ENCODE measurements around the gene SEMA4G. TPM values are rescaled to one million over a fixed set of nuclear protein-coding genes. Genes with fewer than 3 reads are reported as not detected.

SEMA4G gene
- total RNA-seq, 1 experiment from 2014 or later, result 0.70 TPM

- H3K9me3 ChIP-seq (ENCODE audit: insufficient read depth, low read depth), result no peaks in the 10 kb centered on the region
- H2AFZ ChIP-seq, result peak overlapping the region; percentile 78
- BruUV-seq (replicated peaks), result TSS peak; percentile 75
Observed at GRCh38 chr10:100986623-100986951, 17.3 kb downstream of the SEMA4G start.

GRCh38 chr10:100986952-100987684 is 17.8 kb downstream of the SEMA4G start, which contains the start of the genes MRPL43 and TWNK:
TSS of gene MRPL43 (minus strand) at chr10:100987497. CDS start at chr10:100987443, 54 bp downstream.
TSS of gene TWNK (plus strand) at chr10:100987543. CDS start at chr10:100988211, 668 bp downstream.
- H3K79me2 ChIP-seq (ENCODE audit: low read depth), result peaks cover 47% of the 10 kb centered on the region
- H3K27ac ChIP-seq, result peak within 1 kb of the TSS; percentile 30
- intact Hi-C loops (cut with micrococcal nuclease; ENCODE audit: unreplicated experiment), result no loop called here
- peak within 1 kb of the TSS; percentile 69 for H3K4me3 ChIP-seq
- H3F3A ChIP-seq (ENCODE audit: insufficient read depth, low read depth), result peaks cover 3% of the 10 kb centered on the region; the same call in 1 of the 2 replicates
- H3K4me1 ChIP-seq (replicated peaks; ENCODE audit: insufficient read depth), result peaks cover 4% of the 10 kb centered on the region
- TF ChIP-seq CTCF (conservative IDR thresholded peaks at IDR 0.05) (no peak), EZH2 (IDR thresholded peaks at IDR 0.05; ENCODE audit: low read depth) (no peak)
- peak within 1 kb of the TSS; percentile 78 for H2AFZ ChIP-seq
- H3K4me2 ChIP-seq, result peak within 1 kb of the TSS; percentile 94
- POLR2A ChIA-PET (ENCODE audit: unreplicated experiment), result interaction anchor here (0.6 to 0.7 kb wide), 2 partner anchors 15 to 56 kb away, joined by 3 to 5 read pairs; no protein-coding TSS in a partner anchor
- no peaks in the 10 kb centered on the region for H3K36me3 ChIP-seq (ENCODE audit: low read depth)
- no peaks in the 10 kb centered on the region for H3K27me3 ChIP-seq (ENCODE audit: insufficient read depth, low read depth)
- CTCF ChIA-PET, result no interaction called here
- BruUV-seq (replicated peaks), result no TSS peak
- H3K9me2 ChIP-seq (ENCODE audit: insufficient read depth), result no peaks in the 10 kb centered on the region
- H4K20me1 ChIP-seq (ENCODE audit: insufficient read depth), result no peaks in the 10 kb centered on the region
- peak; percentile 59 to 60 for DNase-seq
- H3K9me3 ChIP-seq (ENCODE audit: insufficient read depth, low read depth), result no peaks in the 10 kb centered on the region

More at GRCh38 chr10:100986623-100986951, 17.3 kb downstream of the SEMA4G start:
- peak overlapping the region; percentile 69 for H3K4me3 ChIP-seq
- POLR2A ChIA-PET (ENCODE audit: unreplicated experiment), result no interaction called here
- peaks cover 3% of the 10 kb centered on the region; the same call in 1 of the 2 replicates for H3F3A ChIP-seq (ENCODE audit: insufficient read depth, low read depth)
- H3K27ac ChIP-seq, result no peak overlapping the region
- no peaks in the 10 kb centered on the region for H3K9me2 ChIP-seq (ENCODE audit: insufficient read depth)
- no peak for DNase-seq
- no peaks in the 10 kb centered on the region for H3K36me3 ChIP-seq (ENCODE audit: low read depth)
- no peaks in the 10 kb centered on the region for H3K27me3 ChIP-seq (ENCODE audit: insufficient read depth, low read depth)
- H4K20me1 ChIP-seq (ENCODE audit: insufficient read depth), result no peaks in the 10 kb centered on the region
- H3K79me2 ChIP-seq (ENCODE audit: low read depth), result peaks cover 47% of the 10 kb centered on the region
- no peak for TF ChIP-seq CTCF (conservative IDR thresholded peaks at IDR 0.05)
- TF ChIP-seq EZH2 (IDR thresholded peaks at IDR 0.05; ENCODE audit: low read depth), result no peak
- intact Hi-C loops (cut with micrococcal nuclease; ENCODE audit: unreplicated experiment), result no loop called here
- CTCF ChIA-PET, result no interaction called here
- H3K4me2 ChIP-seq, result peak overlapping the region; percentile 94
- H3K4me1 ChIP-seq (replicated peaks; ENCODE audit: insufficient read depth), result peaks cover 4% of the 10 kb centered on the region

DNA sequence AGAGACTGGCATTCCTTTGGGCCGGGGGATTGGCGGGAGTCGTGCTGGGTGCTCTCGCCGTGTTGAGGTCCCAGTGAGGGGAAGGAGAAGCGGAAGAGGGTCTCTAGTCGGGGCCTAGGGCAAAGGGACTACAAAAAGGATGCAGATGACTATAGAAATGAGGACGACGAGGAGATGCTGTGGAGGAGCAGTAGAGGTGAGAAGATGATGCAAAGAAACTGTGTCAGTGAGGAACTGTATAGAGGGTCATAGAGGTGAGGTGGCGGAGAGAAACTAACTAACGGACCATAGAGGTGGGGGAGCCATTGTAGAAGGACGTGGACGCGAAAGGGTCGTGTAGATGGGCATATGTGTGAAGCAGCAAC is 18.4 kb downstream of the SEMA4G start:
- no peaks in the 10 kb centered on the region for H3K9me3 ChIP-seq (ENCODE audit: insufficient read depth, low read depth)
- no peaks in the 10 kb centered on the region for H3K9me2 ChIP-seq (ENCODE audit: insufficient read depth)
- H2AFZ ChIP-seq, result peak overlapping the region; percentile 78
- POLR2A ChIA-PET (ENCODE audit: unreplicated experiment), result interaction anchor here (0.6 kb wide), 1 partner anchor 15 kb away, joined by 5 read pairs; no protein-coding TSS in a partner anchor
- H3K4me2 ChIP-seq, result peak overlapping the region; percentile 94
- H3K4me1 ChIP-seq (replicated peaks; ENCODE audit: insufficient read depth), result peaks cover 4% of the 10 kb centered on the region
- peak overlapping the region; percentile 69 for H3K4me3 ChIP-seq
- peaks cover 47% of the 10 kb centered on the region for H3K79me2 ChIP-seq (ENCODE audit: low read depth)
- H4K20me1 ChIP-seq (ENCODE audit: insufficient read depth), result no peaks in the 10 kb centered on the region
- no peaks in the 10 kb centered on the region for H3K27me3 ChIP-seq (ENCODE audit: insufficient read depth, low read depth)
- no peaks in the 10 kb centered on the region for H3K36me3 ChIP-seq (ENCODE audit: low read depth)
- intact Hi-C loops (cut with micrococcal nuclease; ENCODE audit: unreplicated experiment), result no loop called here
- DNase-seq, result no peak
- TF ChIP-seq CTCF (conservative IDR thresholded peaks at IDR 0.05), result no peak
- TF ChIP-seq EZH2 (IDR thresholded peaks at IDR 0.05; ENCODE audit: low read depth), result no peak
- peak overlapping the region; percentile 30 for H3K27ac ChIP-seq
- BruUV-seq (replicated peaks), result no TSS peak
- CTCF ChIA-PET, result no interaction called here
- H3F3A ChIP-seq (ENCODE audit: insufficient read depth, low read depth), result peaks cover 3% of the 10 kb centered on the region; the same call in 1 of the 2 replicates

All from PC-9 (cell line).